HEK293T (cell line): Measurements from ENCODE around the gene TMEM273.

Experiments used
- ARNT ChIP-seq: fragments of 450-650 bp; IDR thresholded peaks from 2 replicates; pipeline ENCODE4 v1.6.1; 2017; ENCODE audit warnings: mild to moderate bottlenecking
- SP1 ChIP-seq: fragments of 450-650 bp; IDR thresholded peaks from 2 replicates; pipeline ENCODE4 v1.6.1; 2017

GRCh38 chr10:49150426-49150825 lies 37.8 kb downstream of the TMEM273 start:
- TF ChIP-seq SP1 = no peak
- TF ChIP-seq ARNT = no peak
